HepG2 (cell line): Measurements from ENCODE around the gene DENND2A. TPM values are rescaled to one million over a fixed set of nuclear protein-coding genes. Genes with fewer than 3 reads are reported as not detected.

ENCODE experiments used
- ATAC-seq: fragments of 200-7000 bp; cut with Tn5 transposase; 3 replicates; pipeline ENCODE4 v1.9.1; 2020; ENCODE audit warnings: mild to moderate bottlenecking, moderate library complexity
- BruUV-seq: library from RNA; stranded (reverse); fragments of 400-500 nt; replicated peaks from 2 replicates; lab custom pipeline; 2021; lab: Mats Ljungman, UMichigan
- CTCF ChIA-PET: fragments of 300-600 bp; formaldehyde crosslinking; extraction: SDS; loops from one replicate; lab custom pipeline; 2021; ENCODE audit warnings: low total read pairs, inconsistent platforms, low intra/inter-chr PET ratio; lab: Yijun Ruan, JAX
- POLR2A ChIA-PET: fragments of 350-600 bp; sonication (Branson Sonifier 250); formaldehyde crosslinking; loops from one replicate; lab custom pipeline; 2020; ENCODE audit warnings: antibody characterized with exemption, inconsistent platforms; lab: Yijun Ruan, JAX
- DNase-seq: peaks from one replicate; pipeline ENCODE4 v3.0.0-alpha.2; 2015; ENCODE audit warnings: low spot score
- FAIRE-seq: peaks from 3 replicates; lab custom pipeline; 2011; peaks lifted over from hg19 to GRCh38; lab: Jason Lieb, UNC
- H2AFZ ChIP-seq: one replicate; pipeline ENCODE4 v1.6.1; 2011; ENCODE audit warnings: low read length, inconsistent platforms
- H3K27ac ChIP-seq: fragments of 300-600 bp; 3 replicates; pipeline ENCODE4 v1.8.0; 2011; ENCODE audit warnings: mixed run types, mild to moderate bottlenecking, mixed read lengths, low read length, inconsistent platforms; ENCODE audit not compliant: insufficient read depth; ENCODE audit errors: extremely low read length
- H3K27me3 ChIP-seq, 2 experiments: fragments of 200-600 bp in 1 of 2; 2 replicates in 1 of 2; 3 replicates in 1 of 2; pipeline versions ENCODE4 v1.6.0 to v1.8.0; 2011; ENCODE audit warnings: low read length in 2 of 2, mild to moderate bottlenecking in 2 of 2, moderate library complexity in 2 of 2, inconsistent platforms in 1 of 2; ENCODE audit not compliant: insufficient read depth in 2 of 2, control insufficient read depth in 1 of 2
- H3K36me3 ChIP-seq, 2 experiments: fragments of 200-600 bp in 1 of 2; replicated peaks in 1 of 2; 2 replicates in 1 of 2; 3 replicates in 1 of 2; pipeline versions ENCODE4 v1.5.1 to v1.8.0; 2011; ENCODE audit warnings: low read length in 2 of 2, inconsistent platforms in 1 of 2; ENCODE audit not compliant: insufficient read depth in 2 of 2, control insufficient read depth in 1 of 2
- H3K4me1 ChIP-seq: 2 replicates; pipeline ENCODE4 v1.5.1; 2012; ENCODE audit warnings: low read length, inconsistent platforms; ENCODE audit not compliant: insufficient read depth
- H3K4me2 ChIP-seq: 2 replicates; pipeline ENCODE4 v1.6.0; 2011; ENCODE audit warnings: low read depth, low read length, inconsistent platforms
- H3K4me3 ChIP-seq, 3 experiments: fragments of 200-600 bp in 1 of 3; sonication (generic), shearing (Covaris generic) in 1 of 3; replicated peaks in 1 of 3; 2 replicates each; pipeline ENCODE4 v1.5.1; 2011 to 2016; ENCODE audit warnings: low read length in 3 of 3, inconsistent platforms in 2 of 3, low read depth in 2 of 3, mild to moderate bottlenecking in 2 of 3, control low read depth in 1 of 3, mixed read lengths in 1 of 3; ENCODE audit not compliant: insufficient read depth in 1 of 3
- H3K79me2 ChIP-seq: one replicate; pipeline ENCODE4 v1.6.1; 2011; ENCODE audit warnings: low read length, inconsistent platforms; ENCODE audit not compliant: insufficient read depth
- H3K9ac ChIP-seq: 2 replicates; pipeline ENCODE4 v1.6.0; 2011; ENCODE audit warnings: mild to moderate bottlenecking, low read depth, low read length, inconsistent platforms; ENCODE audit not compliant: insufficient read depth
- H3K9me3 ChIP-seq: 2 replicates; pipeline ENCODE4 v1.5.1; 2012; ENCODE audit warnings: mild to moderate bottlenecking, low read length
- H4K20me1 ChIP-seq: 2 replicates; pipeline ENCODE4 v1.6.0; 2011; ENCODE audit warnings: inconsistent platforms, mild to moderate bottlenecking, low read length, moderate library complexity; ENCODE audit not compliant: insufficient read depth
- HNRNPH1 ChIP-seq: fragments of 200-400 bp; formaldehyde crosslinking; optimal IDR thresholded peaks from 2 replicates; pipeline ENCODE3; 2017; ENCODE audit warnings: mild to moderate bottlenecking, low read depth, low read length
- MEF2D ChIP-seq: sonication (generic); formaldehyde crosslinking; IDR thresholded peaks from 2 replicates; pipeline ENCODE4 v1.5.1; 2020; ENCODE audit warnings: mild to moderate bottlenecking, missing genetic modification reagents
- MIER2 ChIP-seq: IDR thresholded peaks from 2 replicates; pipeline ENCODE4 v1.6.1; 2016; ENCODE audit warnings: missing biosample characterization, missing genetic modification reagents
- NFIB ChIP-seq: sonication (generic); formaldehyde crosslinking; IDR thresholded peaks from 2 replicates; pipeline ENCODE4 v1.9.0; 2021; ENCODE audit warnings: missing genetic modification reagents, mild to moderate bottlenecking, borderline replicate concordance
- PCBP2 ChIP-seq: fragments of 200-400 bp; formaldehyde crosslinking; optimal IDR thresholded peaks from 2 replicates; pipeline ENCODE3; 2018; ENCODE audit warnings: low read length, low read depth; ENCODE audit not compliant: poor library complexity, severe bottlenecking
- SUZ12 ChIP-seq: fragments of 150-350 bp; IDR thresholded peaks from 2 replicates; pipeline ENCODE4 v1.6.1; 2014; ENCODE audit warnings: low read depth, low read length
- TAF15 ChIP-seq: fragments of 200-400 bp; formaldehyde crosslinking; IDR thresholded peaks from one replicate; pipeline ENCODE4 v1.6.1; 2018; ENCODE audit warnings: mild to moderate bottlenecking, low read depth, low read length; ENCODE audit not compliant: poor library complexity, severe bottlenecking
- ZFP41 ChIP-seq: sonication (generic); formaldehyde crosslinking; IDR thresholded peaks from 2 replicates; pipeline ENCODE4 v1.4.0; 2020; ENCODE audit warnings: mild to moderate bottlenecking, missing genetic modification reagents, borderline replicate concordance
- ZNF761 ChIP-seq: sonication (generic); formaldehyde crosslinking; conservative IDR thresholded peaks from 2 replicates; pipeline ENCODE4 v1.4.0; 2020; ENCODE audit warnings: mild to moderate bottlenecking, missing genetic modification reagents
- ZNF879 ChIP-seq: sonication (generic); formaldehyde crosslinking; IDR thresholded peaks from 2 replicates; pipeline ENCODE4 v1.8.1; 2023; ENCODE audit warnings: missing genetic modification reagents
- whole genome bisulfite sequencing: methylation state at CpG from one replicate; pipeline ENCODE4 v1.1.6; 2017; ENCODE audit warnings: low lambda C conversion rate; 5-methylcytosine and 5-hydroxymethylcytosine counted together
- in situ Hi-C: cut with HindIII; loops from 2 replicates; pipeline ENCODE4 v1.10.0; 2017; ENCODE audit warnings: low pct_unique_long_range_greater_than_20kb; ENCODE audit not compliant: extremely low pct_ligation_motif_present
- intact Hi-C: fragments of 100-400 bp; cut with micrococcal nuclease; formaldehyde crosslinking; loops from one replicate; pipeline ENCODE4 v1.10.0; 2022; ENCODE audit not compliant: unreplicated experiment
- polyA plus RNA-seq, 8 experiments: library from polyadenylated mRNA; depleted of rRNA in 3 of 8; stranded (reverse) in 7 of 8; unstranded in 1 of 8; fragments of >200 nt; fragmentation: Illumina TruSeq in 4 of 8; extraction: Trizol in 4 of 8; gene quantifications; 2 replicates each; pipeline versions ENCODE4 v1.2.1 to v1.2.3, GENCODE V29; 2011 to 2016; ENCODE audit warnings: low read depth in 4 of 8, missing spikeins in 1 of 8, mixed read lengths in 1 of 8; ENCODE audit not compliant: insufficient read depth in 1 of 8
- total RNA-seq, 5 experiments: library from RNA; depleted of rRNA; stranded (reverse); fragments of >200 nt; fragmentation: Illumina TruSeq; extraction: Trizol; gene quantifications; 2 replicates each; pipeline ENCODE4 v1.2.3, GENCODE V29; 2016; ENCODE audit warnings: low read depth in 1 of 5
- TF ChIP-seq, protein P1 (sequence below): sonication (generic); formaldehyde crosslinking; IDR thresholded peaks from 2 replicates; pipeline ENCODE4 v1.5.0; 2020; ENCODE audit warnings: missing genetic modification reagents, mild to moderate bottlenecking, borderline replicate concordance

The DENND2A gene
- total and polyA plus RNA-seq, 2 of the 13 experiments (the other 11 are each of a cell fraction or from before 2014, with no cell fraction given): not detected

- no peak overlapping the region for H3K4me3 ChIP-seq
- no peak overlapping the region for H3K27ac ChIP-seq
- no peak overlapping the region for H3K9ac ChIP-seq
- no peak for TF ChIP-seq ZNF761 (CRISPR knock-in tag)
- TF ChIP-seq NFIB (CRISPR knock-in tag): no peak
- TF ChIP-seq MEF2D: no peak
- TF ChIP-seq ZNF879 (CRISPR knock-in tag): no peak
- no peak for TF ChIP-seq ZFP41 (CRISPR knock-in tag)
- no peak for TF ChIP-seq TAF15
- TF ChIP-seq PCBP2: no peak
- no peak for TF ChIP-seq SUZ12
- TF ChIP-seq, protein P1, sequence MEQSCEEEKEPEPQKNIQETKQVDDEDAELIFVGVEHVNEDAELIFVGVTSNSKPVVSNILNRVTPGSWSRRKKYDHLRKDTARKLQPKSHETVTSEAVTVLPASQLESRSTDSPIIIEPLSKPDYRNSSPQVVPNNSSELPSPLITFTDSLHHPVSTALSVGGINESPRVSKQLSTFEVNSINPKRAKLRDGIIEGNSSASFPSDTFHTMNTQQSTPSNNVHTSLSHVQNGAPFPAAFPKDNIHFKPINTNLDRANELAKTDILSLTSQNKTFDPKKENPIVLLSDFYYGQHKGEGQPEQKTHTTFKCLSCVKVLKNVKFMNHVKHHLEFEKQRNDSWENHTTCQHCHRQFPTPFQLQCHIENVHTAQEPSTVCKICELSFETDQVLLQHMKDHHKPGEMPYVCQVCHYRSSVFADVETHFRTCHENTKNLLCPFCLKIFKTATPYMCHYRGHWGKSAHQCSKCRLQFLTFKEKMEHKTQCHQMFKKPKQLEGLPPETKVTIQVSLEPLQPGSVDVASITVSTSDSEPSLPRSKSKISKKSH: no peak
- no peak for TF ChIP-seq MIER2 (CRISPR knock-in tag)
- no peak for TF ChIP-seq HNRNPH1
- WGBS: 88% methylated on average over 17 of the region's 18 CpGs
- H3K9me3 ChIP-seq: no peaks in the 10 kb centered on the region
- CTCF ChIA-PET: no interaction called here
- no TSS peak for BruUV-seq
- H3K4me1 ChIP-seq: peaks cover 70% of the 10 kb centered on the region
- H2AFZ ChIP-seq: no peak overlapping the region
- no peaks in the 10 kb centered on the region for H3K36me3 ChIP-seq
- no peak for ATAC-seq
- POLR2A ChIA-PET: interaction anchor here (0.6 kb wide), 1 partner anchor 12 kb away, joined by 3 read pairs; no protein-coding TSS in a partner anchor
- no peak overlapping the region for H3K4me2 ChIP-seq
- peaks cover 0 to 4% of the 10 kb centered on the region in 2 experiments; a peak in 2 of 5 replicates for H3K27me3 ChIP-seq
- in situ Hi-C loops: no loop called here
- intact Hi-C loops: no loop called here
- no peak for DNase-seq
- no peaks in the 10 kb centered on the region for H3K79me2 ChIP-seq
- no peak for FAIRE-seq
- no peaks in the 10 kb centered on the region for H4K20me1 ChIP-seq
Measured at GRCh38 chr7:140539461-140539860, 101.2 kb downstream of the DENND2A start.
